ENCODE measurements around the gene TCN2. TPM values are rescaled to one million over a fixed set of nuclear protein-coding genes. Genes with fewer than 3 reads are reported as not detected.
A peak's percentile ranks its signal among the peaks of the same experiment; 100 is the strongest.

Gene TCN2
- total and polyA plus RNA-seq, 4 experiments from 2014 or later: 0.93 to 2.3 (median 1.2) TPM

DNA sequence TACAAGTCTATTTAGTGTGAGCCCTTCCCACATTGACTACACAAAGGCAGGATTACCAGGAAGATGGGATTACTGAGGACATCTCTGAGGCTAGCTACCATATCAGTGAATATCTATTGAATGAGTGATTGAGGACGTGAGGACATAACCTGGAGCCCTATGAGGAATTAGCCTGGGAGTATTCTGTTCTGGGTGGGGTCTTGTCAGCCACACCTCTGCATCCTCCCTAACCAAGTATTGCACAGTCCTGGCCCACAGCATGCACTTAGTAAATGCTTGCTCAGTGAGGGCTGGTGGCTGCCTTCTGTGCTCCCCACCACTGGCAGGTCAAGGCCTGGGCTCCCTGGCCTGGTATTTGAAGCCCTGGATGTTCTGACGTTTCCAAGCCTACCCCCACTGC is 45.9 kb downstream of the TCN2 start:
- intact Hi-C loops (cut with micrococcal nuclease): no loop called here
- Mint-ChIP-seq H3K27ac (peak overlapping the region in 1 of 7 donors; percentile 29), H3K4me1 (peaks cover 4 to 22% (median 10%) of the 10 kb centered on the region in 4 donors), H3K27me3 (no peaks in the 10 kb centered on the region), H3K4me3 (no peak overlapping the region), H3K9me3 (no peaks in the 10 kb centered on the region), H3K36me3 (peaks cover 4 to 7% of the 10 kb centered on the region in 2 donors)
- Histone ChIP-seq H3K4me3 (ENCODE audit: low read length in 2 of 2) (no peak overlapping the region), H3K36me3 (ENCODE audit: insufficient read depth, low read length) (no peaks in the 10 kb centered on the region), H3K27ac (ENCODE audit: low read depth, low read length) (no peak overlapping the region), H3K9me3 (ENCODE audit: control insufficient read depth in 1 of 2, low read length in 2 of 2) (no peaks in the 10 kb centered on the region), H3K4me1 (ENCODE audit: insufficient read depth, low read length) (peaks cover 9% of the 10 kb centered on the region), H3K27me3 (ENCODE audit: insufficient read depth, low read length) (no peaks in the 10 kb centered on the region)
- CTCF ChIA-PET (ENCODE audit: partially characterized antibody): no interaction called here
- no peak for DNase-seq
- POLR2A ChIA-PET (ENCODE audit: partially characterized antibody): no interaction called here

- H3K4me1 Mint-ChIP-seq: peaks cover 0 to 17% (median 7%) of the 10 kb centered on the region in 4 donors
- no peak overlapping the region for H3K27ac ChIP-seq (ENCODE audit: low read depth, low read length)
- CTCF ChIA-PET (ENCODE audit: partially characterized antibody): no interaction called here
- no peaks in the 10 kb centered on the region for H3K27me3 ChIP-seq (ENCODE audit: insufficient read depth, low read length)
- intact Hi-C loops (cut with micrococcal nuclease): no loop called here
- H3K27ac Mint-ChIP-seq: no peak overlapping the region
- H3K27me3 Mint-ChIP-seq: no peaks in the 10 kb centered on the region
- no peak overlapping the region for H3K4me3 ChIP-seq (ENCODE audit: low read length in 2 of 2)
- H3K36me3 ChIP-seq (ENCODE audit: insufficient read depth, low read length): no peaks in the 10 kb centered on the region
- no peaks in the 10 kb centered on the region for H3K9me3 ChIP-seq (ENCODE audit: control insufficient read depth in 1 of 2, low read length in 2 of 2)
- H3K36me3 Mint-ChIP-seq: peaks cover 9 to 15% of the 10 kb centered on the region in 2 donors
- no peak overlapping the region for H3K4me3 Mint-ChIP-seq
- peaks cover 4% of the 10 kb centered on the region for H3K4me1 ChIP-seq (ENCODE audit: insufficient read depth, low read length)
- H3K9me3 Mint-ChIP-seq: no peaks in the 10 kb centered on the region
- POLR2A ChIA-PET (ENCODE audit: partially characterized antibody): interaction anchor here (0.9 kb wide), 1 partner anchor 13 kb away, joined by 3 read pairs; the partner anchor contains the start of gene DUSP18
- no peak for DNase-seq
Observed at GRCh38 chr22:30654361-30654760, 47.4 kb downstream of the TCN2 start.

DNA sequence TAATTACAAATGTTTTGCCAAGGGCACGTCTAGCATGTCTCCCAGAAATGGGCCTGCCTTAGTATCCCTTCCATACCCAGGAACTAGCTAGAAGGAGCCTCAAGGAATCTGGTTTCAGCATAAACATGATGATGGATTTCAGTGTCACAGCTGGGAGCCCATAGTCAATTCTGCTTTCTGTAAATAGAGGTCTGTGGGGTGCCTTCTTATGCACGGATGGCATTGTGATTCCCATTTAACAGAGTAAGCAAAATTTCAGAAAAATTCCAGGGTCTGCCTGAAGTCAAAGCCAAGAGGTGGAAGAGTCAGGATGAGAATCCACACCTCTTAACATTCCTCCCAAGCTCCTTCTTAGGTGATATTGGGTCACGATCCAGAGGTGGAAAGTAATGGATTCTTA is 48.6 kb downstream of the TCN2 start:
- Histone ChIP-seq H3K9me3 (ENCODE audit: control insufficient read depth in 1 of 2, low read length in 2 of 2) (no peaks in the 10 kb centered on the region), H3K27ac (ENCODE audit: low read depth, low read length) (no peak overlapping the region), H3K4me1 (ENCODE audit: insufficient read depth, low read length) (no peaks in the 10 kb centered on the region), H3K27me3 (ENCODE audit: insufficient read depth, low read length) (no peaks in the 10 kb centered on the region), H3K36me3 (ENCODE audit: insufficient read depth, low read length) (no peaks in the 10 kb centered on the region), H3K4me3 (ENCODE audit: low read length in 2 of 2) (no peak overlapping the region)
- Mint-ChIP-seq H3K4me1 (peaks cover 0 to 16% (median 4%) of the 10 kb centered on the region in 4 donors), H3K27me3 (no peaks in the 10 kb centered on the region), H3K36me3 (peaks cover 17 to 25% of the 10 kb centered on the region in 2 donors), H3K27ac (no peak overlapping the region), H3K4me3 (no peak overlapping the region), H3K9me3 (no peaks in the 10 kb centered on the region)
- intact Hi-C loops (cut with micrococcal nuclease): no loop called here
- ChIA-PET CTCF (ENCODE audit: partially characterized antibody) (no interaction called here), POLR2A (ENCODE audit: partially characterized antibody) (interaction anchor here (0.6 kb wide), 2 partner anchors 18 to 264 kb away, joined by 3 read pairs; no protein-coding TSS in a partner anchor)
- no peak for DNase-seq

DNA sequence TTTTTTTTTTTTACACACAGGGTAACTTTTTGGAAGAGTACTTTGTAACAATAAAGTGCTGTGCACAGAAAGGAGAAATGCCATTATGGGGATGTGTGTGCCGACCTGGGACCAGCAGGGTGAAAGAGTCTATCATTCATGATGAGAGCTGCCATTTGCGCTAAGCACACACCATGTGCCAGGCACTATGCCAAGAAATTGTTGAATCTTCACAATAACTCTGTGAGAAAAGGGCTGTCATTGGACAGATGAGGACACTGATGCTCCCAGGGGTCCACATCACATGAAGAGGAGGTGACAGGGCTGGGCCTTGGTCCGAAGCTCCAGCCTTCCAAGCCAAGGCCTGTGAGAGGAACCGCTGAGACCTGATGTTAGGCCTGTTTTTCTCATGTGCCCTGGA is 55.1 kb downstream of the TCN2 start:
- H3K27ac ChIP-seq (ENCODE audit: low read depth, low read length): no peak overlapping the region
- no peaks in the 10 kb centered on the region for H3K27me3 ChIP-seq (ENCODE audit: insufficient read depth, low read length)
- no peaks in the 10 kb centered on the region for H3K9me3 Mint-ChIP-seq
- H3K4me1 Mint-ChIP-seq: peaks cover 12 to 21% (median 19%) of the 10 kb centered on the region in 4 donors
- H3K4me1 ChIP-seq (ENCODE audit: insufficient read depth, low read length): peaks cover 6% of the 10 kb centered on the region
- H3K36me3 Mint-ChIP-seq: peaks cover 45 to 50% of the 10 kb centered on the region in 2 donors
- DNase-seq: no peak
- peaks cover 13% of the 10 kb centered on the region for H3K36me3 ChIP-seq (ENCODE audit: insufficient read depth, low read length)
- no peaks in the 10 kb centered on the region for H3K9me3 ChIP-seq (ENCODE audit: control insufficient read depth in 1 of 2, low read length in 2 of 2)
- H3K27ac Mint-ChIP-seq: peak overlapping the region in 2 of 7 donors; percentile 19 to 63
- H3K27me3 Mint-ChIP-seq: no peaks in the 10 kb centered on the region
- ChIA-PET CTCF (ENCODE audit: partially characterized antibody) (interaction anchor here (1.2 kb wide), 1 partner anchor 28 kb away, joined by 6 read pairs; no protein-coding TSS in a partner anchor), POLR2A (ENCODE audit: partially characterized antibody) (no interaction called here)
- intact Hi-C loops (cut with micrococcal nuclease): no loop called here
- H3K4me3 Mint-ChIP-seq: no peak overlapping the region
- no peak overlapping the region for H3K4me3 ChIP-seq (ENCODE audit: low read length in 2 of 2)

DNA sequence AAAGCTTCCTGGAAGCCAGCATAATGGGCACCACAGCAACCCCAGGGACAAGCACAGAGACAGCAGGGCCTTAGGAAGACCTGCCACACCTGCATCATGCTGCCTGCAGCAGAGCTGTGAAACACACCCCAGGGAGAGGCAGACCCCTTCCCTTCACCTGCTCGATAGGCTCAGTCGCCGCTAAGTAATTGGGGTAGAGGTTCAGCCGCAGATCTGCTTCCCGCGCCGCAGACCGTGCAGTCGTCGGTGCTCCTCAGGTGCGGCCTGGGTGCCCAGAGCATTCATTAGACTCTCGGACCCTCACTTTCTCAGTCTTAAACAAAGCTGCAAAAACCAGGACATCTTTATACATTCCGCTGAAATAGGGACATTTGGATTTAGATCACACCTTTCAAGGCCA is 57.8 kb downstream of the TCN2 start:
- peaks cover 16 to 28% (median 24%) of the 10 kb centered on the region in 4 donors for H3K4me1 Mint-ChIP-seq
- intact Hi-C loops (cut with micrococcal nuclease): no loop called here

DNA sequence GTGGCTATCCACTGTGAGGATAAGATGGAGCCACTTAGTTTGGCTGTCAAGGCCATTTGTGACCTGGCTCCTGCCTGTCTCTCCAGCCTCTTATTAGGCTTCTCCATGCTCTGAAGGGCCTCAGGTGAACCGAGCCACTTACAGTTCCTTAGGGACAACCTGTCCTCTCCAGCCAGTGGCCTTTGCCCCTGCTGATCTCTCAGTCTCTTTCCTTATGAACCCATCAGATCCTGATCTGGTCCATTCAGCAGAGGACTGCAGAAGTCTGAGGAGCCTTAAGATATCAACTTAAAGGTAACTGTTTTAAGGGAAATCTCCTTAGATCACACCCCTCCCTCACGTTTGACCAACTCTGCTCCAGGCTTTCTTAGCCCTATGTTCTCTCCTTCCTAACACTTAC is 58.3 kb downstream of the TCN2 start:
- H3K27me3 Mint-ChIP-seq: no peaks in the 10 kb centered on the region
- ChIA-PET POLR2A (ENCODE audit: partially characterized antibody) (interaction anchor here (1.5 kb wide), 1 partner anchor 15 kb away, joined by 3 read pairs; no protein-coding TSS in a partner anchor), CTCF (ENCODE audit: partially characterized antibody) (no interaction called here)
- H3K9me3 Mint-ChIP-seq: peaks cover 0 to 3% (median 0%) of the 10 kb centered on the region in 8 donors
- peak overlapping the region in 2 of 7 donors; percentile 23 to 27 for H3K27ac Mint-ChIP-seq
- Histone ChIP-seq H3K36me3 (ENCODE audit: insufficient read depth, low read length) (peaks cover 13% of the 10 kb centered on the region), H3K4me1 (ENCODE audit: insufficient read depth, low read length) (peaks cover 13% of the 10 kb centered on the region), H3K27me3 (ENCODE audit: insufficient read depth, low read length) (no peaks in the 10 kb centered on the region), H3K4me3 (ENCODE audit: low read length in 2 of 2) (no peak overlapping the region), H3K9me3 (ENCODE audit: control insufficient read depth in 1 of 2, low read length in 2 of 2) (no peaks in the 10 kb centered on the region), H3K27ac (ENCODE audit: low read depth, low read length) (no peak overlapping the region)
- peaks cover 16 to 28% (median 23%) of the 10 kb centered on the region in 4 donors for H3K4me1 Mint-ChIP-seq
- H3K36me3 Mint-ChIP-seq: peaks cover 34 to 40% of the 10 kb centered on the region in 2 donors
- intact Hi-C loops (cut with micrococcal nuclease): no loop called here
- H3K4me3 Mint-ChIP-seq: no peak overlapping the region
- no peak for DNase-seq

More for the DNA sequence above, 57.8 kb downstream of the TCN2 start:
- H3K27ac Mint-ChIP-seq: peak overlapping the region in 1 of 7 donors; percentile 50
- H3K9me3 Mint-ChIP-seq: peaks cover 0 to 3% (median 0%) of the 10 kb centered on the region in 8 donors
- no peaks in the 10 kb centered on the region for H3K9me3 ChIP-seq (ENCODE audit: control insufficient read depth in 1 of 2, low read length in 2 of 2)
- H3K36me3 ChIP-seq (ENCODE audit: insufficient read depth, low read length): peaks cover 13% of the 10 kb centered on the region
- no peak overlapping the region for H3K27ac ChIP-seq (ENCODE audit: low read depth, low read length)
- H3K27me3 Mint-ChIP-seq: no peaks in the 10 kb centered on the region
- H3K4me3 Mint-ChIP-seq: peak overlapping the region in 3 of 8 donors; percentile 14 to 27 (median 20)
- DNase-seq: no peak
- H3K4me1 ChIP-seq (ENCODE audit: insufficient read depth, low read length): peaks cover 13% of the 10 kb centered on the region
- H3K4me3 ChIP-seq (ENCODE audit: low read length in 2 of 2): no peak overlapping the region
- no peaks in the 10 kb centered on the region for H3K27me3 ChIP-seq (ENCODE audit: insufficient read depth, low read length)
- POLR2A ChIA-PET (ENCODE audit: partially characterized antibody): interaction anchor here (1.5 kb wide), 1 partner anchor 15 kb away, joined by 3 read pairs; no protein-coding TSS in a partner anchor
- H3K36me3 Mint-ChIP-seq: peaks cover 39 to 42% of the 10 kb centered on the region in 2 donors
- CTCF ChIA-PET (ENCODE audit: partially characterized antibody): no interaction called here

GRCh38 chr22:30665786-30666185 is 58.8 kb downstream of the TCN2 start:
- Histone ChIP-seq H3K9me3 (ENCODE audit: control insufficient read depth in 1 of 2, low read length in 2 of 2) (no peaks in the 10 kb centered on the region), H3K4me1 (ENCODE audit: insufficient read depth, low read length) (peaks cover 13% of the 10 kb centered on the region), H3K27ac (ENCODE audit: low read depth, low read length) (no peak overlapping the region), H3K36me3 (ENCODE audit: insufficient read depth, low read length) (peaks cover 13% of the 10 kb centered on the region), H3K4me3 (ENCODE audit: low read length in 2 of 2) (no peak overlapping the region), H3K27me3 (ENCODE audit: insufficient read depth, low read length) (no peaks in the 10 kb centered on the region)
- Mint-ChIP-seq H3K36me3 (peaks cover 31 to 34% of the 10 kb centered on the region in 2 donors), H3K9me3 (peaks cover 0 to 3% (median 0%) of the 10 kb centered on the region in 8 donors), H3K27me3 (no peaks in the 10 kb centered on the region), H3K4me3 (peak overlapping the region in 5 of 8 donors; percentile 69 to 98 (median 95)), H3K4me1 (peaks cover 16 to 28% (median 22%) of the 10 kb centered on the region in 4 donors), H3K27ac (peak overlapping the region in 1 of 7 donors; percentile 29)
- ChIA-PET POLR2A (ENCODE audit: partially characterized antibody) (interaction anchor here (3.2 kb wide), 1 partner anchor 31 kb away, joined by 24 read pairs; the partner anchor contains the start of gene SLC35E4), CTCF (ENCODE audit: partially characterized antibody) (interaction anchor here (0.7 to 3.4 kb wide), 2 partner anchors 31 to 1602 kb away, joined by 4 to 19 read pairs; partner anchors contain the start of gene SLC35E4)
- no peak for DNase-seq
- intact Hi-C loops (cut with micrococcal nuclease): no loop called here
